Activated T-cell treated with anti-CD3 and anti-CD28 coated beads, Interleukin-2, amount 50 U/mL, for 24 hours (primary cell): Measurements from ENCODE around the gene DEFB124.

Experiments used
- DNase-seq: peaks from one replicate; pipeline ENCODE4 v3.0.0-alpha.2; 2020
- H3K27ac Mint-ChIP-seq: 2 replicates; pipeline ENCODE4 v1.8.0; 2020; ENCODE audit warnings: mild to moderate bottlenecking, mixed read lengths
- H3K27me3 Mint-ChIP-seq: 2 replicates; pipeline ENCODE4 v1.8.0; 2020; ENCODE audit warnings: mixed read lengths
- H3K36me3 Mint-ChIP-seq: 2 replicates; pipeline ENCODE4 v1.8.0; 2020; ENCODE audit warnings: low read depth, mixed read lengths
- H3K4me1 Mint-ChIP-seq: 2 replicates; pipeline ENCODE4 v1.8.0; 2020; ENCODE audit warnings: low read depth, mixed read lengths
- H3K4me3 Mint-ChIP-seq: 2 replicates; pipeline ENCODE4 v1.8.0; 2020; ENCODE audit warnings: mild to moderate bottlenecking, moderate library complexity, mixed read lengths
- H3K9me3 Mint-ChIP-seq: 2 replicates; pipeline ENCODE4 v1.8.0; 2020; ENCODE audit warnings: mixed read lengths

The DEFB124 gene

DNA sequence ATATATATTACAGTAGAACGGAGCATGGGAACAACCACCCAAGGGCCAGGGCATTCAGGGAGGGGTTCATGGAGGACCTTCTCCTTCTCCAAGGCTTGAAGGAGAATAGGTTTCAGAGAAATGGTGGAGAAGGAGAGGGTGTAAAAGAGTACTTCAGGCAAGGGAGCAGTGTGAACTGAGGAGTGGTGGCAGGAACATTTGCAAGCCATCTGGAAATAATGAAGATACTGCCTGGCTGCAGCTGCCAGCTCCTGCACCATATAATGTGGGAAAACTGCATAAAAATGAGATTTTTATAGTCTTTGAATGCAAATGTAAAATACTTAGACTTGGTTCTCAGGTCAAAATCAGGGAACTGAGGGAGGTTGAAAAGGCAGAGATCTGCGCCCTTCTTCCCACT is 59.3 kb downstream of the DEFB124 start:
- Mint-ChIP-seq H3K9me3 (no peaks in the 10 kb centered on the region), H3K27ac (no peak overlapping the region), H3K27me3 (peaks cover 8% of the 10 kb centered on the region), H3K36me3 (no peaks in the 10 kb centered on the region), H3K4me1 (no peaks in the 10 kb centered on the region), H3K4me3 (no peak overlapping the region)
- no peak for DNase-seq
